ENCODE data around the gene GID8.

DNA sequence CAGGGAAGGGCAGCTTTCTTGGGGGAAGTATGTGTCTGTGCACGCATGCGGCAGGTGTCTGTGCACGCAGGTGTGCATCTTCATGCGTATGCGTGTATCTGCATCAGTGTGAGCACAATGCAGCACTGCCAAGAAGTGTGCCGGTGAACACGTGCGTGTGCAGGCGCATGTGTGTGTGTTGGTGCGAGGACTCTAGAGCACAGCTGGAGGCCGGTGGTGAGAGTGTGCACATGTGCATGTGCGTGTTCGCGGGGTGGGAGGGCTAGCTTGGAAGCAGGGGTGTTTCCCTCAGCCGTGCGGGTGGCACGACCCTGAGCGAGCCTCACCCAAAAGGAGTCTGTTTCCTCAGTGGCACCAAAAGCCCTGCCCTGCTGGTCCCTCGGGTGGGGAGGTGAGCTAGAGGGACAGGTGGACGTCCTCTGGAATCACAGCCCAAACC is 22.1 kb downstream of the GID8 start:
- TF ChIP-seq, protein P1, sequence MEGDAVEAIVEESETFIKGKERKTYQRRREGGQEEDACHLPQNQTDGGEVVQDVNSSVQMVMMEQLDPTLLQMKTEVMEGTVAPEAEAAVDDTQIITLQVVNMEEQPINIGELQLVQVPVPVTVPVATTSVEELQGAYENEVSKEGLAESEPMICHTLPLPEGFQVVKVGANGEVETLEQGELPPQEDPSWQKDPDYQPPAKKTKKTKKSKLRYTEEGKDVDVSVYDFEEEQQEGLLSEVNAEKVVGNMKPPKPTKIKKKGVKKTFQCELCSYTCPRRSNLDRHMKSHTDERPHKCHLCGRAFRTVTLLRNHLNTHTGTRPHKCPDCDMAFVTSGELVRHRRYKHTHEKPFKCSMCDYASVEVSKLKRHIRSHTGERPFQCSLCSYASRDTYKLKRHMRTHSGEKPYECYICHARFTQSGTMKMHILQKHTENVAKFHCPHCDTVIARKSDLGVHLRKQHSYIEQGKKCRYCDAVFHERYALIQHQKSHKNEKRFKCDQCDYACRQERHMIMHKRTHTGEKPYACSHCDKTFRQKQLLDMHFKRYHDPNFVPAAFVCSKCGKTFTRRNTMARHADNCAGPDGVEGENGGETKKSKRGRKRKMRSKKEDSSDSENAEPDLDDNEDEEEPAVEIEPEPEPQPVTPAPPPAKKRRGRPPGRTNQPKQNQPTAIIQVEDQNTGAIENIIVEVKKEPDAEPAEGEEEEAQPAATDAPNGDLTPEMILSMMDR (IDR thresholded peaks at IDR 0.05): no peak
- no peak for TF ChIP-seq POLR2AphosphoS5 (IDR thresholded peaks at IDR 0.05)
- no peak for TF ChIP-seq POLR2A (IDR thresholded peaks at IDR 0.05)
